IgD-negative memory B cell (primary cell): ENCODE data around the gene NAP1L5. TPM values are rescaled to one million over a fixed set of nuclear protein-coding genes. Genes with fewer than 3 reads are reported as not detected.

ENCODE experiments used
- H3K27ac Mint-ChIP-seq, 3 donors: one replicate each; pipeline ENCODE4 v1.8.0; 2020 to 2022; ENCODE audit warnings: mild to moderate bottlenecking in 3 of 3, mixed read lengths in 3 of 3, moderate library complexity in 1 of 3
- H3K27me3 Mint-ChIP-seq: one replicate; pipeline ENCODE4 v1.8.0; 2021; ENCODE audit warnings: mixed read lengths
- H3K36me3 Mint-ChIP-seq: one replicate; pipeline ENCODE4 v1.8.0; 2020; ENCODE audit warnings: mild to moderate bottlenecking, mixed read lengths
- H3K4me1 Mint-ChIP-seq, 3 donors: one replicate each; pipeline ENCODE4 v1.8.0; 2020 to 2022; ENCODE audit warnings: mixed read lengths in 3 of 3, mild to moderate bottlenecking in 1 of 3
- H3K4me3 Mint-ChIP-seq, 4 donors: one replicate each; pipeline ENCODE4 v1.8.0; 2020 to 2022; ENCODE audit warnings: mild to moderate bottlenecking in 4 of 4, mixed read lengths in 4 of 4, moderate library complexity in 3 of 4
- H3K9me3 Mint-ChIP-seq, 3 donors: one replicate each; pipeline ENCODE4 v1.8.0; 2020 to 2021; ENCODE audit warnings: mixed read lengths in 3 of 3, mild to moderate bottlenecking in 1 of 3
- polyA plus RNA-seq: library from polyadenylated mRNA; unstranded; fragments of 300-500 nt; fragmentation: Illumina TruSeq; gene quantifications from one replicate; pipeline ENCODE4 v1.2.3, GENCODE V29; 2021

Gene NAP1L5
- polyA plus RNA-seq, 1 donor from 2014 or later, result 1.0 TPM

- H3K36me3 Mint-ChIP-seq, result peaks cover 10% of the 10 kb centered on the region
- H3K27me3 Mint-ChIP-seq, result no peaks in the 10 kb centered on the region
- H3K9me3 Mint-ChIP-seq, result no peaks in the 10 kb centered on the region
- H3K4me1 Mint-ChIP-seq, result peaks cover 0 to 6% (median under 1%) of the 10 kb centered on the region in 3 donors
- H3K4me3 Mint-ChIP-seq, result no peak overlapping the region
- H3K27ac Mint-ChIP-seq, result no peak overlapping the region
Measured at GRCh38 chr4:88731381-88731780, 33.8 kb upstream of the NAP1L5 start.

- Mint-ChIP-seq H3K27me3 (no peaks in the 10 kb centered on the region), H3K4me1 (no peaks in the 10 kb centered on the region), H3K36me3 (peaks cover 10% of the 10 kb centered on the region), H3K9me3 (no peaks in the 10 kb centered on the region), H3K27ac (no peak overlapping the region), H3K4me3 (no peak overlapping the region)
Measured at GRCh38 chr4:88730811-88731210, 33.2 kb upstream of the NAP1L5 start.

GRCh38 chr4:88729146-88729760 lies 31.6 kb upstream of the NAP1L5 start:
- no peaks in the 10 kb centered on the region for H3K27me3 Mint-ChIP-seq
- no peak overlapping the region for H3K27ac Mint-ChIP-seq
- no peak overlapping the region for H3K4me3 Mint-ChIP-seq
- no peaks in the 10 kb centered on the region for H3K9me3 Mint-ChIP-seq
- H3K4me1 Mint-ChIP-seq, result no peaks in the 10 kb centered on the region
- peaks cover 10% of the 10 kb centered on the region for H3K36me3 Mint-ChIP-seq

- H3K27ac Mint-ChIP-seq, result no peak overlapping the region
- H3K36me3 Mint-ChIP-seq, result peaks cover 10% of the 10 kb centered on the region
- no peaks in the 10 kb centered on the region for H3K27me3 Mint-ChIP-seq
- no peaks in the 10 kb centered on the region for H3K9me3 Mint-ChIP-seq
- no peak overlapping the region for H3K4me3 Mint-ChIP-seq
- H3K4me1 Mint-ChIP-seq, result no peaks in the 10 kb centered on the region
Measured at GRCh38 chr4:88728146-88728545, 30.5 kb upstream of the NAP1L5 start.

- Mint-ChIP-seq H3K9me3 (no peaks in the 10 kb centered on the region), H3K4me1 (no peaks in the 10 kb centered on the region), H3K27me3 (no peaks in the 10 kb centered on the region), H3K4me3 (no peak overlapping the region), H3K36me3 (peaks cover 11% of the 10 kb centered on the region), H3K27ac (no peak overlapping the region)
Measured at GRCh38 chr4:88725986-88726385, 28.4 kb upstream of the NAP1L5 start.

- Mint-ChIP-seq H3K36me3 (peaks cover 12% of the 10 kb centered on the region), H3K4me1 (no peaks in the 10 kb centered on the region), H3K27ac (no peak overlapping the region), H3K4me3 (no peak overlapping the region), H3K27me3 (no peaks in the 10 kb centered on the region), H3K9me3 (no peaks in the 10 kb centered on the region)
Measured at GRCh38 chr4:88725143-88725542, 27.5 kb upstream of the NAP1L5 start.

GRCh38 chr4:88724406-88724805 lies 26.8 kb upstream of the NAP1L5 start:
- Mint-ChIP-seq H3K36me3 (peaks cover 10% of the 10 kb centered on the region), H3K27me3 (no peaks in the 10 kb centered on the region), H3K27ac (no peak overlapping the region), H3K4me3 (no peak overlapping the region), H3K9me3 (no peaks in the 10 kb centered on the region), H3K4me1 (no peaks in the 10 kb centered on the region)

- H3K9me3 Mint-ChIP-seq, result no peaks in the 10 kb centered on the region
- H3K4me1 Mint-ChIP-seq, result no peaks in the 10 kb centered on the region
- H3K36me3 Mint-ChIP-seq, result peaks cover 13% of the 10 kb centered on the region
- H3K27me3 Mint-ChIP-seq, result no peaks in the 10 kb centered on the region
- no peak overlapping the region for H3K27ac Mint-ChIP-seq
- H3K4me3 Mint-ChIP-seq, result no peak overlapping the region
Measured at GRCh38 chr4:88722828-88723227, 25.2 kb upstream of the NAP1L5 start.

- H3K4me1 Mint-ChIP-seq, result no peaks in the 10 kb centered on the region
- no peak overlapping the region for H3K4me3 Mint-ChIP-seq
- H3K36me3 Mint-ChIP-seq, result peaks cover 15% of the 10 kb centered on the region
- peaks cover 0 to 4% (median 2%) of the 10 kb centered on the region in 3 donors for H3K9me3 Mint-ChIP-seq
- H3K27ac Mint-ChIP-seq, result no peak overlapping the region
- no peaks in the 10 kb centered on the region for H3K27me3 Mint-ChIP-seq
Measured at GRCh38 chr4:88722276-88722780, 24.7 kb upstream of the NAP1L5 start.

GRCh38 chr4:88720451-88721428 lies 23.1 kb upstream of the NAP1L5 start:
- Mint-ChIP-seq H3K4me1 (no peaks in the 10 kb centered on the region), H3K9me3 (peaks cover 4 to 17% (median 5%) of the 10 kb centered on the region in 3 donors), H3K36me3 (peaks cover 31% of the 10 kb centered on the region), H3K27me3 (no peaks in the 10 kb centered on the region), H3K4me3 (no peak overlapping the region), H3K27ac (peak overlapping the region in 1 of 3 donors; percentile 67)

GRCh38 chr4:88719381-88719780 lies 21.8 kb upstream of the NAP1L5 start:
- peaks cover 5 to 21% (median 9%) of the 10 kb centered on the region in 3 donors for H3K9me3 Mint-ChIP-seq
- H3K36me3 Mint-ChIP-seq, result peaks cover 40% of the 10 kb centered on the region
- peaks cover 0 to under 1% (median 0%) of the 10 kb centered on the region in 3 donors for H3K4me1 Mint-ChIP-seq
- H3K27me3 Mint-ChIP-seq, result no peaks in the 10 kb centered on the region
- no peak overlapping the region for H3K4me3 Mint-ChIP-seq
- peak overlapping the region in 1 of 3 donors; percentile 9 for H3K27ac Mint-ChIP-seq

GRCh38 chr4:88718098-88718497 lies 20.5 kb upstream of the NAP1L5 start:
- H3K4me3 Mint-ChIP-seq, result no peak overlapping the region
- H3K27ac Mint-ChIP-seq, result no peak overlapping the region
- H3K36me3 Mint-ChIP-seq, result peaks cover 45% of the 10 kb centered on the region
- H3K9me3 Mint-ChIP-seq, result peaks cover 7 to 21% (median 9%) of the 10 kb centered on the region in 3 donors
- no peaks in the 10 kb centered on the region for H3K27me3 Mint-ChIP-seq
- H3K4me1 Mint-ChIP-seq, result peaks cover 0 to 4% (median 2%) of the 10 kb centered on the region in 3 donors

- Mint-ChIP-seq H3K4me1 (peaks cover 0 to 4% (median 2%) of the 10 kb centered on the region in 3 donors), H3K9me3 (peaks cover 9 to 25% (median 9%) of the 10 kb centered on the region in 3 donors), H3K27me3 (no peaks in the 10 kb centered on the region), H3K4me3 (no peak overlapping the region), H3K36me3 (peaks cover 56% of the 10 kb centered on the region), H3K27ac (no peak overlapping the region)
Measured at GRCh38 chr4:88713782-88714181, 16.2 kb upstream of the NAP1L5 start.

GRCh38 chr4:88709989-88710388 lies 12.4 kb upstream of the NAP1L5 start:
- Mint-ChIP-seq H3K36me3 (peaks cover 39% of the 10 kb centered on the region), H3K27me3 (no peaks in the 10 kb centered on the region), H3K4me3 (no peak overlapping the region), H3K27ac (no peak overlapping the region), H3K4me1 (peaks cover 0 to 4% (median 2%) of the 10 kb centered on the region in 3 donors), H3K9me3 (peaks cover under 1 to 5% (median 4%) of the 10 kb centered on the region in 3 donors)

- Mint-ChIP-seq H3K4me1 (peaks cover 0 to 4% (median 0%) of the 10 kb centered on the region in 3 donors), H3K27me3 (no peaks in the 10 kb centered on the region)
Measured at GRCh38 chr4:88706574-88706973, 8.9 kb upstream of the NAP1L5 start.

More at GRCh38 chr4:88706574-88706973, 8.9 kb upstream of the NAP1L5 start:
- H3K36me3 Mint-ChIP-seq, result peaks cover 33% of the 10 kb centered on the region
- H3K4me3 Mint-ChIP-seq, result no peak overlapping the region
- H3K27ac Mint-ChIP-seq, result no peak overlapping the region
- H3K9me3 Mint-ChIP-seq, result no peaks in the 10 kb centered on the region
